HepG2 (cell line): ENCODE results near the gene SYCP2. TPM values are rescaled to one million over a fixed set of nuclear protein-coding genes. Genes with fewer than 3 reads are reported as not detected.

ENCODE experiments used
- ARNT2 ChIP-seq: sonication (generic); formaldehyde crosslinking; IDR thresholded peaks from 2 replicates; pipeline ENCODE4 v1.8.0; 2022; ENCODE audit warnings: mild to moderate bottlenecking, low read depth, missing genetic modification reagents, moderate library complexity
- ASH2L ChIP-seq: fragments of 300-600, 200-600 bp; sonication (generic); IDR thresholded peaks from 2 replicates; pipeline ENCODE4 v1.7.0; 2017; ENCODE audit warnings: low read depth, mild to moderate bottlenecking, moderate library complexity, mixed read lengths, low read length; ENCODE audit not compliant: insufficient read length
- KAT7 ChIP-seq: IDR thresholded peaks from 2 replicates; pipeline ENCODE4 v1.6.1; 2018; ENCODE audit warnings: borderline replicate concordance, missing compliant biosample characterization
- MTA1 ChIP-seq: sonication (generic); formaldehyde crosslinking; IDR thresholded peaks from 2 replicates; pipeline ENCODE4 v1.4.0; 2020; ENCODE audit warnings: missing genetic modification reagents, mild to moderate bottlenecking, borderline replicate concordance
- SOX5 ChIP-seq: IDR thresholded peaks from 2 replicates; pipeline ENCODE4 v1.6.1; 2016; ENCODE audit warnings: borderline replicate concordance
- ZBTB10 ChIP-seq: sonication (generic); formaldehyde crosslinking; IDR thresholded peaks from 2 replicates; pipeline ENCODE4 v1.4.0; 2020; ENCODE audit warnings: missing genetic modification reagents, borderline replicate concordance
- ZFP41 ChIP-seq: sonication (generic); formaldehyde crosslinking; IDR thresholded peaks from 2 replicates; pipeline ENCODE4 v1.4.0; 2020; ENCODE audit warnings: mild to moderate bottlenecking, missing genetic modification reagents, borderline replicate concordance
- ZNF12 ChIP-seq: sonication (generic); formaldehyde crosslinking; IDR thresholded peaks from 2 replicates; pipeline ENCODE4 v1.5.0; 2020; ENCODE audit warnings: missing genetic modification reagents
- ZNF362 ChIP-seq: sonication (generic); formaldehyde crosslinking; IDR thresholded peaks from 2 replicates; pipeline ENCODE4 v1.4.0; 2020; ENCODE audit warnings: missing genetic modification reagents, mild to moderate bottlenecking, borderline replicate concordance
- ZNF44 ChIP-seq: sonication (generic); formaldehyde crosslinking; IDR thresholded peaks from 2 replicates; pipeline ENCODE4 v1.5.1; 2020; ENCODE audit warnings: mild to moderate bottlenecking, missing genetic modification reagents
- ZNF543 ChIP-seq: sonication (generic); formaldehyde crosslinking; IDR thresholded peaks from 2 replicates; pipeline ENCODE4 v1.4.0; 2020; ENCODE audit warnings: mild to moderate bottlenecking, missing genetic modification reagents
- ZNF577 ChIP-seq: sonication (generic); formaldehyde crosslinking; IDR thresholded peaks from 2 replicates; pipeline ENCODE4 v1.4.0; 2020; ENCODE audit warnings: mild to moderate bottlenecking, low read depth, missing genetic modification reagents, borderline replicate concordance
- ZNF800 ChIP-seq: sonication (generic); formaldehyde crosslinking; IDR thresholded peaks from 2 replicates; pipeline ENCODE4 v1.4.0; 2020; ENCODE audit warnings: missing genetic modification reagents
- ZNF816 ChIP-seq: sonication (generic); formaldehyde crosslinking; IDR thresholded peaks from 2 replicates; pipeline ENCODE4 v1.8.0; 2022; ENCODE audit warnings: missing genetic modification reagents, mild to moderate bottlenecking, borderline replicate concordance
- polyA plus RNA-seq, 8 experiments: library from polyadenylated mRNA; depleted of rRNA in 3 of 8; stranded (reverse) in 7 of 8; unstranded in 1 of 8; fragments of >200 nt; fragmentation: Illumina TruSeq in 4 of 8; extraction: Trizol in 4 of 8; gene quantifications; 2 replicates each; pipeline versions ENCODE4 v1.2.1 to v1.2.3, GENCODE V29; 2011 to 2016; ENCODE audit warnings: low read depth in 4 of 8, missing spikeins in 1 of 8, mixed read lengths in 1 of 8; ENCODE audit not compliant: insufficient read depth in 1 of 8
- total RNA-seq, 5 experiments: library from RNA; depleted of rRNA; stranded (reverse); fragments of >200 nt; fragmentation: Illumina TruSeq; extraction: Trizol; gene quantifications; 2 replicates each; pipeline ENCODE4 v1.2.3, GENCODE V29; 2016; ENCODE audit warnings: low read depth in 1 of 5
- TF ChIP-seq, protein P1 (sequence below), 2 experiments: sonication (generic) in 1 of 2; formaldehyde crosslinking in 1 of 2; IDR thresholded peaks; 2 replicates each; pipeline versions ENCODE4 v1.4.0 to v1.6.1; 2018 to 2020; ENCODE audit warnings: missing genetic modification reagents in 2 of 2, borderline replicate concordance in 1 of 2, low read depth in 1 of 2, mild to moderate bottlenecking in 1 of 2, missing biosample characterization in 1 of 2
- TF ChIP-seq, protein P2 (sequence below): sonication (generic); formaldehyde crosslinking; IDR thresholded peaks from 2 replicates; pipeline ENCODE4 v1.4.0; 2020; ENCODE audit warnings: missing genetic modification reagents

The SYCP2 gene
- total and polyA plus RNA-seq, 2 of the 13 experiments (the other 11 are each of a cell fraction or from before 2014, with no cell fraction given), result 0.07 to 0.24 TPM

DNA sequence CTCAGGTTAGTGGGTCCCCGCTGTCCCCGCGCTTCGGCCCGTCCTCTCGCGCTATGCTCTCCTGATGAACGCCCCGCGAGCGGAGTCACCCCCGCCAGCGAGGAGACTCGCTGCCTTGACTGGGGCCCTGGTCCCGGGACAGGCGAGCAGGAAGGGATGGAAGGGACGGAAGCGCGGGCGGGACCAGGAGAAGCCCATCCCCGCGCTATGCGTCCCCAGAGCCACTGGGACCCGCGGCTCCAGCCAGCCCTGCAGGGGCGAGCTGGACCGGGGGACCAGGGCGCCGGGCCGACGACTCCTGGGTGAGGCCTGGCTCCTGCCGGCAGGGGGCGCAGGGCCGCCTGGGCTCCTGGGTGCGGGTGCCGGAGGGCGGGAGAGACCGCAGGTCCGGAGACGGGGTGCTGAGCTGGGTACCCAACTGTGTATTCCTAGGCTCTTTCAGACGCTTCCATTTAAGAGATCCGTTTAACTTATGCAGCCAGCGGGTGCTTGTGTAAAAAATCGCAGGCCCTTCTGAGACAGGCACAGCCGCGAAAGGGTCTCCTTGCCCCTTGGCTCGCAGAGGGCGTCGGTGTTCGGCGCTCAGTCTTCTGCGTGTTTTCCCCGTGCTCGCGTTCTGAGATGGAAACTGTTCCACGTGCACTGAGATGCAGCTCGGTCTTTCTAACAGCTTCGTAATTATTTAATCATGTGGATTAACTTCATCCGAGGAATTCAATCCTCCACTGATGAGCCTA is 580 bp upstream of the SYCP2 start (continued):
- TF ChIP-seq ZNF800 (CRISPR knock-in tag) (peak; percentile 74; the same call in 1 of the 2 replicates), ZNF44 (no peak), KAT7 (CRISPR knock-in tag) (peak; percentile 60; the same call in 1 of the 2 replicates), ZNF12 (no peak), ZNF362 (CRISPR knock-in tag) (no peak), ZNF543 (CRISPR knock-in tag) (0 out of 2 replicates have a peak, but pooled peaks have one; percentile 32), SOX5 (CRISPR knock-in tag) (no peak), MTA1 (peak; percentile 73; the same call in 1 of the 2 replicates), ARNT2 (0 out of 2 replicates have a peak, but pooled peaks have one; percentile 34), ZNF816 (CRISPR knock-in tag) (no peak), ZBTB10 (CRISPR knock-in tag) (peak; percentile 69; the same call in 1 of the 2 replicates), ZFP41 (CRISPR knock-in tag) (no peak), ASH2L (no peak), ZNF577 (CRISPR knock-in tag) (no peak)
- TF ChIP-seq, protein P1, sequence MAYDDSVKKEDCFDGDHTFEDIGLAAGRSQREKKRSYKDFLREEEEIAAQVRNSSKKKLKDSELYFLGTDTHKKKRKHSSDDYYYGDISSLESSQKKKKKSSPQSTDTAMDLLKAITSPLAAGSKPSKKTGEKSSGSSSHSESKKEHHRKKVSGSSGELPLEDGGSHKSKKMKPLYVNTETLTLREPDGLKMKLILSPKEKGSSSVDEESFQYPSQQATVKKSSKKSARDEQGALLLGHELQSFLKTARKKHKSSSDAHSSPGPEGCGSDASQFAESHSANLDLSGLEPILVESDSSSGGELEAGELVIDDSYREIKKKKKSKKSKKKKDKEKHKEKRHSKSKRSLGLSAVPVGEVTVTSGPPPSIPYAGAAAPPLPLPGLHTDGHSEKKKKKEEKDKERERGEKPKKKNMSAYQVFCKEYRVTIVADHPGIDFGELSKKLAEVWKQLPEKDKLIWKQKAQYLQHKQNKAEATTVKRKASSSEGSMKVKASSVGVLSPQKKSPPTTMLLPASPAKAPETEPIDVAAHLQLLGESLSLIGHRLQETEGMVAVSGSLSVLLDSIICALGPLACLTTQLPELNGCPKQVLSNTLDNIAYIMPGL (CRISPR knock-in tag; IDR thresholded peaks at IDR 0.05; ENCODE audit: borderline replicate concordance in 1 of 2, low read depth in 1 of 2), result peak; percentile 90 to 96
- TF ChIP-seq, protein P2, sequence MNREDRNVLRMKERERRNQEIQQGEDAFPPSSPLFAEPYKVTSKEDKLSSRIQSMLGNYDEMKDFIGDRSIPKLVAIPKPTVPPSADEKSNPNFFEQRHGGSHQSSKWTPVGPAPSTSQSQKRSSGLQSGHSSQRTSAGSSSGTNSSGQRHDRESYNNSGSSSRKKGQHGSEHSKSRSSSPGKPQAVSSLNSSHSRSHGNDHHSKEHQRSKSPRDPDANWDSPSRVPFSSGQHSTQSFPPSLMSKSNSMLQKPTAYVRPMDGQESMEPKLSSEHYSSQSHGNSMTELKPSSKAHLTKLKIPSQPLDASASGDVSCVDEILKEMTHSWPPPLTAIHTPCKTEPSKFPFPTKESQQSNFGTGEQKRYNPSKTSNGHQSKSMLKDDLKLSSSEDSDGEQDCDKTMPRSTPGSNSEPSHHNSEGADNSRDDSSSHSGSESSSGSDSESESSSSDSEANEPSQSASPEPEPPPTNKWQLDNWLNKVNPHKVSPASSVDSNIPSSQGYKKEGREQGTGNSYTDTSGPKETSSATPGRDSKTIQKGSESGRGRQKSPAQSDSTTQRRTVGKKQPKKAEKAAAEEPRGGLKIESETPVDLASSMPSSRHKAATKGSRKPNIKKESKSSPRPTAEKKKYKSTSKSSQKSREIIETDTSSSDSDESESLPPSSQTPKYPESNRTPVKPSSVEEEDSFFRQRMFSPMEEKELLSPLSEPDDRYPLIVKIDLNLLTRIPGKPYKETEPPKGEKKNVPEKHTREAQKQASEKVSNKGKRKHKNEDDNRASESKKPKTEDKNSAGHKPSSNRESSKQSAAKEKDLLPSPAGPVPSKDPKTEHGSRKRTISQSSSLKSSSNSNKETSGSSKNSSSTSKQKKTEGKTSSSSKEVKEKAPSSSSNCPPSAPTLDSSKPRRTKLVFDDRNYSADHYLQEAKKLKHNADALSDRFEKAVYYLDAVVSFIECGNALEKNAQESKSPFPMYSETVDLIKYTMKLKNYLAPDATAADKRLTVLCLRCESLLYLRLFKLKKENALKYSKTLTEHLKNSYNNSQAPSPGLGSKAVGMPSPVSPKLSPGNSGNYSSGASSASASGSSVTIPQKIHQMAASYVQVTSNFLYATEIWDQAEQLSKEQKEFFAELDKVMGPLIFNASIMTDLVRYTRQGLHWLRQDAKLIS, result no peak
